Esophagus muscularis mucosa (tissue), 4 donors: ENCODE results near the gene GABRD. TPM values are rescaled to one million over a fixed set of nuclear protein-coding genes. Genes with fewer than 3 reads are reported as not detected.

Experiments used
- DNase-seq: peaks from one replicate; pipeline ENCODE4 v3.0.0-alpha.2; 2017; ENCODE audit errors: extremely low spot score
- H3K27ac ChIP-seq, 4 donors: fragments of 200-600 bp; sonication (generic); replicated peaks in 1 of 4; 1 replicate in 3 of 4; 2 replicates in 1 of 4; pipeline ENCODE4 v1.5.1; 2016 to 2019; ENCODE audit warnings: mild to moderate bottlenecking in 1 of 4
- H3K27me3 ChIP-seq, 4 donors: fragments of 200-600 bp; sonication (generic); one replicate each; pipeline versions ENCODE4 v1.5.1 to v1.6.0; 2016 to 2019
- H3K36me3 ChIP-seq, 4 donors: fragments of 200-600 bp; sonication (generic); one replicate each; pipeline ENCODE4 v1.5.1; 2016 to 2019
- H3K4me1 ChIP-seq, 4 donors: fragments of 200-600 bp; sonication (generic); one replicate each; pipeline ENCODE4 v1.5.1; 2016 to 2019
- H3K4me3 ChIP-seq, 4 donors: fragments of 200-600 bp; sonication (generic); 1 replicate in 2 of 4; 2 replicates in 2 of 4; pipeline ENCODE4 v1.5.1; 2016 to 2019; ENCODE audit warnings: mild to moderate bottlenecking in 4 of 4, moderate library complexity in 1 of 4
- H3K9me3 ChIP-seq, 4 donors: fragments of 200-600 bp; sonication (generic); 1 replicate in 3 of 4; 2 replicates in 1 of 4; pipeline ENCODE4 v1.5.1; 2016 to 2019
- CTCF ChIP-seq, 3 experiments: fragments of 200-600 bp in 2 of 3; fragments of 450-650 bp in 1 of 3; sonication (generic) in 2 of 3; IDR thresholded peaks; one replicate each; pipeline ENCODE4 v1.5.1; 2017 to 2019; ENCODE audit warnings: antibody characterized with exemption in 3 of 3, mild to moderate bottlenecking in 2 of 3, moderate library complexity in 1 of 3
- EP300 ChIP-seq: sonication (generic); formaldehyde crosslinking; IDR thresholded peaks from one replicate; pipeline ENCODE4 v1.6.1; 2017; ENCODE audit warnings: antibody characterized with exemption
- POLR2A ChIP-seq: fragments of 450-650 bp; IDR thresholded peaks from one replicate; pipeline ENCODE4 v1.6.1; 2017; ENCODE audit warnings: antibody characterized with exemption, moderate library complexity, mild to moderate bottlenecking, low read depth
- POLR2AphosphoS5 ChIP-seq, 2 donors: sonication (generic); formaldehyde crosslinking; IDR thresholded peaks; one replicate each; pipeline ENCODE4 v1.6.1; 2017; ENCODE audit warnings: antibody characterized with exemption in 2 of 2
- WGBS: methylation state at CpG from one replicate; pipeline ENCODE4 v1.1.5; 2018; 5-methylcytosine and 5-hydroxymethylcytosine counted together
- intact Hi-C: fragments of 100-400 bp; cut with DNase I; formaldehyde crosslinking; loops from one replicate; pipeline ENCODE4 v1.15.1; 2023
- total RNA-seq, 4 donors: library from RNA; depleted of rRNA; stranded (reverse); fragments of >200 nt; gene quantifications; one replicate each; pipeline versions ENCODE4 v1.1.0 to v1.2.1, GENCODE V29; 2016

GABRD gene
- total RNA-seq, 4 donors from 2014 or later = not detected

GRCh38 chr1:2041305-2041704, 22.2 kb downstream of the GABRD start:
- H3K9me3 ChIP-seq = peaks cover 0 to 16% (median 2%) of the 10 kb centered on the region in 4 donors
- H3K4me3 ChIP-seq = no peak overlapping the region
- peaks cover 11 to 21% (median 19%) of the 10 kb centered on the region in 4 donors for H3K4me1 ChIP-seq
- no peak overlapping the region for H3K27ac ChIP-seq
- intact Hi-C loops = no loop called here
- WGBS = 88% methylated on average over 5 of the region's 15 CpGs
- peaks cover 0 to 83% (median 2%) of the 10 kb centered on the region in 4 donors for H3K27me3 ChIP-seq
- DNase-seq = no peak
- H3K36me3 ChIP-seq = no peaks in the 10 kb centered on the region
- TF ChIP-seq POLR2AphosphoS5 (IDR thresholded peaks at IDR 0.05) = no peak
- TF ChIP-seq POLR2A = no peak
- no peak for TF ChIP-seq CTCF (IDR thresholded peaks at IDR 0.05)
- TF ChIP-seq EP300 = no peak

DNA sequence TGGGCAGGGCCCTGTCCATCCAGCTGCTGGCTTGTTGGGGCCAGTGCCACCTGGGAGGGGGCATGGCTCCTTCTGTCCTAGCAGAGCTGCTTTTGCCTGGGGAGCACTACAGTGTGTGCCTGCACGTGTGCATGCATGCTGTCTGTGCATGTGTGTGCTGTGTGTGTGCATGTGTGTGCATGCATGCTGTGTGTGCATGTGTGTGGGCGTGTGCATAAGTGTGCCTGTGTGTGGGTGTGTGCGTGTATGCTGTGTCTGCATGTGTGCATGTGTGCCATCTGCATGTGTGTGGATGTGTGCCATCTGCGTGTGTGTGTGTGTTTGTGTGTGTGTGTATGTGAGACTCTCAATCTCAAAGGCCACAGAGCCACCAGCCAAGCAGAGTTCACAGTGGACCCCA, 22.7 kb downstream of the GABRD start:
- no peak for TF ChIP-seq POLR2A
- no peak for TF ChIP-seq POLR2AphosphoS5 (IDR thresholded peaks at IDR 0.05)
- no peak for TF ChIP-seq EP300
- TF ChIP-seq CTCF (IDR thresholded peaks at IDR 0.05) = no peak
- no peak for DNase-seq
- peaks cover 0 to 16% (median 2%) of the 10 kb centered on the region in 4 donors for H3K9me3 ChIP-seq
- WGBS = 80% methylated on average over 2 of the region's 4 CpGs
- H3K4me1 ChIP-seq = peaks cover 14 to 25% (median 23%) of the 10 kb centered on the region in 4 donors
- intact Hi-C loops = no loop called here
- no peak overlapping the region for H3K27ac ChIP-seq
- peaks cover 0 to 83% (median 5%) of the 10 kb centered on the region in 4 donors for H3K27me3 ChIP-seq
- no peaks in the 10 kb centered on the region for H3K36me3 ChIP-seq
- no peak overlapping the region for H3K4me3 ChIP-seq

- H3K9me3 ChIP-seq = peaks cover 0 to 9% (median 2%) of the 10 kb centered on the region in 4 donors
- no peaks in the 10 kb centered on the region for H3K36me3 ChIP-seq
- DNase-seq = no peak
- H3K4me1 ChIP-seq = peaks cover 14 to 25% (median 23%) of the 10 kb centered on the region in 4 donors
- 80% methylated on average over 23 of the region's 41 CpGs for WGBS
- H3K27me3 ChIP-seq = peaks cover 0 to 87% (median 12%) of the 10 kb centered on the region in 4 donors
- H3K4me3 ChIP-seq = no peak overlapping the region
- TF ChIP-seq CTCF (IDR thresholded peaks at IDR 0.05) = no peak
- intact Hi-C loops = no loop called here
- H3K27ac ChIP-seq = no peak overlapping the region
These were observed 24.0 kb downstream of the GABRD start for GRCh38 chr1:2042830-2043773.

DNA sequence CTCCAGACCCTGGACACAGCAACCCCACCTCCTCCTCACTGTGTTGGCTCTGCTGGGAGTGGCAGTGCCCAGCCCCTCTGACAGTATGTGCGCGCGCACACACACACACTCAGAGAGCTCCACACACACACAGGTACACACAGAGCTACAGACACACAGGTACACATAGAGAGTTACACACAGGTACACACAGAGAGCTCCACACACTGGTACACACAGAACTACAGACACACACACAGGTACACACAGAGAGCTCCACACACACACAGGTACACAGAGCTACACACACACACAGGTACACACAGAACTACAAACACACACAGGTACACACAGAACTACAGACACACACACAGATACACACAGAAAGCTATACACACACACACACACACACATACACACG, 24.7 kb downstream of the GABRD start:
- WGBS = 100% methylated on average over 4 of the region's 4 CpGs
- intact Hi-C loops = no loop called here
- H3K4me3 ChIP-seq = no peak overlapping the region
- H3K4me1 ChIP-seq = peaks cover 14 to 25% (median 23%) of the 10 kb centered on the region in 4 donors
- H3K9me3 ChIP-seq = peaks cover 0 to 2% (median 0%) of the 10 kb centered on the region in 4 donors
- no peak for DNase-seq
- peaks cover 0 to 88% (median 16%) of the 10 kb centered on the region in 4 donors for H3K27me3 ChIP-seq
- H3K36me3 ChIP-seq = no peaks in the 10 kb centered on the region
- TF ChIP-seq EP300 (no peak), POLR2AphosphoS5 (IDR thresholded peaks at IDR 0.05) (no peak), POLR2A (no peak), CTCF (IDR thresholded peaks at IDR 0.05) (no peak)
- H3K27ac ChIP-seq = no peak overlapping the region
